ENCODE measurements around the gene CAMSAP2. TPM values are rescaled to one million over a fixed set of nuclear protein-coding genes. Genes with fewer than 3 reads are reported as not detected.

The CAMSAP2 gene, protein sequence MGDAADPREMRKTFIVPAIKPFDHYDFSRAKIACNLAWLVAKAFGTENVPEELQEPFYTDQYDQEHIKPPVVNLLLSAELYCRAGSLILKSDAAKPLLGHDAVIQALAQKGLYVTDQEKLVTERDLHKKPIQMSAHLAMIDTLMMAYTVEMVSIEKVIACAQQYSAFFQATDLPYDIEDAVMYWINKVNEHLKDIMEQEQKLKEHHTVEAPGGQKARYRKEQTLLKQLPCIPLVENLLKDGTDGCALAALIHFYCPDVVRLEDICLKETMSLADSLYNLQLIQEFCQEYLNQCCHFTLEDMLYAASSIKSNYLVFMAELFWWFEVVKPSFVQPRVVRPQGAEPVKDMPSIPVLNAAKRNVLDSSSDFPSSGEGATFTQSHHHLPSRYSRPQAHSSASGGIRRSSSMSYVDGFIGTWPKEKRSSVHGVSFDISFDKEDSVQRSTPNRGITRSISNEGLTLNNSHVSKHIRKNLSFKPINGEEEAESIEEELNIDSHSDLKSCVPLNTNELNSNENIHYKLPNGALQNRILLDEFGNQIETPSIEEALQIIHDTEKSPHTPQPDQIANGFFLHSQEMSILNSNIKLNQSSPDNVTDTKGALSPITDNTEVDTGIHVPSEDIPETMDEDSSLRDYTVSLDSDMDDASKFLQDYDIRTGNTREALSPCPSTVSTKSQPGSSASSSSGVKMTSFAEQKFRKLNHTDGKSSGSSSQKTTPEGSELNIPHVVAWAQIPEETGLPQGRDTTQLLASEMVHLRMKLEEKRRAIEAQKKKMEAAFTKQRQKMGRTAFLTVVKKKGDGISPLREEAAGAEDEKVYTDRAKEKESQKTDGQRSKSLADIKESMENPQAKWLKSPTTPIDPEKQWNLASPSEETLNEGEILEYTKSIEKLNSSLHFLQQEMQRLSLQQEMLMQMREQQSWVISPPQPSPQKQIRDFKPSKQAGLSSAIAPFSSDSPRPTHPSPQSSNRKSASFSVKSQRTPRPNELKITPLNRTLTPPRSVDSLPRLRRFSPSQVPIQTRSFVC (N-terminal part only)
- total RNA-seq, result 23.2 and 36.3 TPM in 2 replicates

GRCh38 chr1:200738327-200738948, at the start of gene CAMSAP2:
Gene CAMSAP2, plus strand, starts transcription at chr1:200738893. Its CDS starts 935 bp downstream, at chr1:200739828.
- DNase-seq (ENCODE audit: extremely low read depth, low read depth, low spot score), result no peak

DNA sequence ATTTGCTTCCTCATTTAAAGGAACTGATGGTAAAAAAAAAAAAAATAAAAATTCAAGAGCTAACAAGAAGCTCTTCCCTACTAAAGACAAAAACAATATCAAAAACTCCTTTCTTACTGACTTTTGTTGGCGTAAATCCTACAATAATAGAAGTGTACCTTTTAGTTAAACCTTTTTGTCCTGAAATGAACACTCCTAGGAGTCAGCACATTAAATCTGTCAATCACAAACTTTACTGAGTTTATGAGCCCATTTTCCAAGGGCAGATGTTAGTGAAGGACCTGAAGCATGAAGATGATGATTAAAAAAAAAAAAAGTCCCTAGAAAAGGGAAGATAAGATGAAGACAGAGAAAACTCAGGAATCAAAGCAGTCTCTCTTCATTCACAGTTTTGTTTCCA, 46.4 kb upstream of the CAMSAP2 start:
- DNase-seq (ENCODE audit: extremely low read depth, low read depth, low spot score), result no peak

DNA sequence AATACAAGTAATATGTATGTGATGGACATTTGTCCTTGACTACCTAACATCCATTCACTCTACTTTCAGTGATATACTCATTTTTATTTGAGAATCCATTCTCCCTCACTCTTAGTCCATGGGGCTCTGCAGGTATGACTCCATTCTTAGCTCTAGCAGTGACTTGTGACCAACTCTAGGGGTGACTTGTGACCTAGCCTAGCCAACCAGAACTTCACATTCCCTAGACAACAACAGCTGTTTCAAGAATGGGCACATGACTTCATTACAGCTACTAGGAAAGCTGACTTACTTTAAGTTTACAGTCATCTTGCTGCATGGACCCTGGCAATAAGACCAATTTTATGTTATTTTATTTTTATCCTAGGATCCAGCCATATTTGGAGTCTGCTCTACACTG, 45.4 kb upstream of the CAMSAP2 start:
- DNase-seq (ENCODE audit: extremely low read depth, low read depth, low spot score), result no peak

- no peak for DNase-seq (ENCODE audit: extremely low read depth, low read depth, low spot score)
Measured at GRCh38 chr1:200694738-200695137, 44.0 kb upstream of the CAMSAP2 start.

DNA sequence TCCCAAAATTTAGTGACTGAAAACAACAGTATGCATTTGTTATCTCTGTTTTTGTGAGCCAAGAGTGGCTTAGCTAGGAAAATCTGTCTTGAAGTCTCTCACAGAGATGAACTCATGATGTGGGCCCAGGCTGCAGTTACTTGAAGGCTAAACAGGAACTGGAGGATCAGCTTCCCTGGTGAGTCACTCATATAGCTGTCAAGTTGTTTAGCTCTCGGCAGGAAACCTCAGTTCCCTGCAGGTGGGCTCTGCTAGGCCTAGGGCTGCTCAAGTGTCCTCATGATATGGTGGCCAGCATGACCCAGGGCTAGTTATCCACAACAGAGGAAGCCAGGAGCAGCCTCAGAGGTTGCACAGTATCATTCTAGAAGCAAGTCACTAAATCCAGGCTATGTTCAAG, 38.8 kb upstream of the CAMSAP2 start:
- peak; percentile 25 for DNase-seq (ENCODE audit: extremely low read depth, low read depth, low spot score)

DNA sequence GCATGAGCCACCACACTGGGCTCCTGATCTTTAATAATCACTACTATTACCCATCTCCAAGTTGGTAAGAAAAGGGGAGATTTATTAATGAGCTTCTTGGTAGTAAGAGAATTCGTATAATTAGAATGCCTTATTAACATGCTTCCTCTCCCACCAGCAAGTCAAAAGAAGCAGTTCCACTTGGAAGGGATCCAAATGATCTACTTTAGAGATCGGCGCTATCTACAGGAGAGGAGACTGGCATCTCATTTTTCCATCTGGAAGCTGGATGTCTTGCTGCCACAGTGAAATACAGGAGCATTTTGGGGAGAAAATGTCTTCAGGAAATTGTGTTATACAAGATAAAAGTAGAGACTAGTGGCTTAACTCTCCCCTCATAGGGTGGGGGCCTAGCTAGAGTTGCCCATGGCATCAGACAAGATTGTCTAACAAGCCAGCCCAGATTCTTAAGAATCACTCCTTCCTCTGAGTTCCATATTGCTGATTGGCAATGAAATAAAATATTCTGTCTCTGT, 33.6 kb upstream of the CAMSAP2 start:
- DNase-seq (ENCODE audit: extremely low read depth, low read depth, low spot score), result no peak

- no peak for DNase-seq (ENCODE audit: extremely low read depth, low read depth, low spot score)
Measured at GRCh38 chr1:200706111-200706814, 32.4 kb upstream of the CAMSAP2 start.

DNA sequence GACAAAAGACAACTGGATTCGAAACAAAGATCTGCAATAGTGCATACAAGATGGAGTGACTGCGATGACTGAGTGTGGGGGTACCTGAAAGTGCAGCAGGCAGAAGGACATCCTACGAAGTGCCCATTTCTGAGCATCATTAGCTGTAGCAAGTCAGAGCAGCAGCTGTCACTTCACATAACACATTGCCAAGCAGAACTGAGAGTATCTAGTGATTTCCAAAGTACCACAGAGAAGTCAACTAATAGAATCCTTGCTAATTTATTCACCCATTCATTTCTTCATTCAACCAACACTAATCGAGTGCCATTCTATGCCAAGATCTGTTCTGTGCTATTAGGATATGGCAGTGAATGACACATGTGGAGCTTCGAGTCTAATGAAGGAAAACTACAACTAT, 31.6 kb upstream of the CAMSAP2 start:
- DNase-seq (ENCODE audit: extremely low read depth, low read depth, low spot score), result no peak

DNA sequence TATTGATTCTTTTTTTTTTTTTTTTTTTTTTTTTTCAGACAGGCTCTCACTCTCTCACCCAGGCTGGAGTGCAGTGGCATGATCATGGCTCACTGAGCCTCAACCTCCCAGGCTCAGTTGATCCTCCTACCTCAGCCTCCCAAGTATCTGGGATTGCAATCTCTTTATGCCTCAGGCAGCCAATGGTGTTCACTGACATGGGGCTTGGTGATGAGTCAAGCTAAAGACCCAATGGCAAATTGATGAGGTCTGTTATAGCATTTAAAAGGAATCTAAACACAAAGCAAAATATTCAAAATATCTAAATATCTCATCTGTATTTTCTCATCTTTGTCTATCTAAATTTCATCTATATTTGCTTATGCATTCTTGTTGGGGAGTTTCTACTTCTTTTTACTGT, 30.5 kb upstream of the CAMSAP2 start:
- DNase-seq (ENCODE audit: extremely low read depth, low read depth, low spot score), result no peak

DNA sequence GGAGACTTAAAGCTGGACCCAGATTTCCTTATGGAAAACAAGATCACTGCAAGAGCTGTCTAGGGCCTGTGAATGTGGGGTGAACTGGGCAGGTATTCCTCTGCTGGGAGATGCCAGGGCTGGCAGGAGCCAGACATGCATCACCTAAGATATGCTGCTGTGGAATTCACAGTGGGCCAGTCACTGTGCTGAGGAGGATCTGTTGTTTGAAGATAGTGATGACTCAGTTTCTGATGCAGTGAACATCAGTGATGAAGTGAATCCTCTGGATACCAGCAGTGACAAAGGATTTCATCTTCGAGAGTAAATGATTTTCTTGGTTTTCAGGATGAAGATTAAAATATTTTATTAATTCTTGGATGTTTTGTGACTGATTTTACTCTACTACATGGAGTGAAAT, 29.9 kb upstream of the CAMSAP2 start:
- DNase-seq (ENCODE audit: extremely low read depth, low read depth, low spot score), result no peak

- no peak for DNase-seq (ENCODE audit: extremely low read depth, low read depth, low spot score)
Measured at GRCh38 chr1:200710166-200710565, 28.5 kb upstream of the CAMSAP2 start.

DNA sequence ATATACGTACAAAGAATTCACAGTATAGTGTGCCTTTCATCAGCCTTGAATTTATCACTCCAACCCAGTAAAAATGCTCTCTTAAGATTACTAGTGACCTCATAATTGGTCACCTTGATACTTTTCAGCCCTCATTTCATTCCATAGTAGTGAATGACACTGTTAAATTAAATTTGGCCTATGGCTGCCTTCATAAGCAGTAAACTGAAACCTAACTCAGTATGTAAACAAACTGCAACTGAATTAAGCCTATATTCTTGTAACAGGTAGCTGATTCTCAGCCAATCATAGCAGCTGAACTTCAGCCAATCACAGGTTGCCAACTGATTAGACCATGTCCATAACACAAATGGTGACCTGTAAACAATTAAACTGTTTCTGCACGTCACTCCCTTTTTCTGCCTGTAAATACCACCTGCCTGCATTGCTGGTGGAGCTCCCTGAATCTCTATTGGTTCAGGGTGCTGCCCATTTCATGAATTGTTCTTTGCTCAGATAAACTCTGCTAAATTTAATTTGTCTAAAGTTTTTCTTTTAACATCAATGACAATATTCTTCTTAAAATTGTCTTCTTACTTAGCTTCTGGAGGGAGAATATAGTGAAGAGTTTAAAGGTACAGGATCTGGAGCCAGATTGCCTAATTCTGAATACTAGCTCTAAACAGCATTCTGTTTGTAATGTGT, 24.0 kb upstream of the CAMSAP2 start:
- no peak for DNase-seq (ENCODE audit: extremely low read depth, low read depth, low spot score)

GRCh38 chr1:200720199-200720598, 18.5 kb upstream of the CAMSAP2 start:
- no peak for DNase-seq (ENCODE audit: extremely low read depth, low read depth, low spot score)

DNA sequence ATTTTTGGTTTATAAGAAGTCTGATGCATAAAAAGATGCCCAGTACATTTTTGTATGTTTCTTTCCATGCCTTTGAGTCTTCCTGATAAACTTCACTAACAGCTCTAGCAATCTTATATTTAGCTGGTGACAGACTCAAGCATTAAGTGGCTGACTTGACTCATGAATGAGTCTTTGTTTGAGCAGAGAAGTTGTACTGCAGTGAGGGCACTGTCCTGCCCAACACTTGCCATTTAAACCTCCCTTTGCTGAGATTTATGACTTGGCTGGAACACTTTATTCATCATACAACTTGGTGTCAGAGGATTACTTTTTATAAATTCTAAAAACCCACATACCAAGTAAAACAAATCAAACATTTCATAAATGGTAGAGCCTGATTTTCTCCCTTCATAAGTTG, 14.6 kb upstream of the CAMSAP2 start:
- DNase-seq (ENCODE audit: extremely low read depth, low read depth, low spot score), result no peak

GRCh38 chr1:200727257-200727656, 11.4 kb upstream of the CAMSAP2 start:
- DNase-seq (ENCODE audit: extremely low read depth, low read depth, low spot score), result no peak

- DNase-seq (ENCODE audit: extremely low read depth, low read depth, low spot score), result no peak
Measured at GRCh38 chr1:200729863-200730262, 8.8 kb upstream of the CAMSAP2 start.

GRCh38 chr1:200731654-200732332, 6.9 kb upstream of the CAMSAP2 start:
- no peak for DNase-seq (ENCODE audit: extremely low read depth, low read depth, low spot score)

DNA sequence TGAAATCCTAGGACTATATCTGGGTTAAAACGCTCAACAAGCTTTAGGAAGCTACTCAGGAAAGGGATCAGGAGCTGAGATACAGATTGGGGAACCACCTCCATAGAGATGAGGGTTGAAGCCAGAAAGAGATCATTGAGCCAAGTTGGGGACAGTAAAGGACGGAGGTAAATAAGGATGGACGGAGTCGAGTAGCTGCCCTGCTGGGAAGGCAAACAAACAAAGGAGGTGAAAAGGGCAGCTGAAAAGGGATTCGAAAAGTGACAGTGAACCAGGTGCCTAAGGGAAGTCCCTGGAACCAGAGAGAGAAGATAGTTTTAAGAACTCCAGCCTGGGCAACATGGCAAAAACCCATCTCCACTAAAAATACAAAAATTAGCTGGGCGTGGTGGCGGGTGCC, 6.3 kb upstream of the CAMSAP2 start:
- DNase-seq (ENCODE audit: extremely low read depth, low read depth, low spot score), result no peak

- no peak for DNase-seq (ENCODE audit: extremely low read depth, low read depth, low spot score)
Measured at GRCh38 chr1:200733907-200734306, 4.8 kb upstream of the CAMSAP2 start.

Data from glomerular endothelial cell (primary cell).